Fibroblast of mammary gland (primary cell): ENCODE data around the gene USP53.
"Not testable (repeated sequence)": the region's sequence is repeated elsewhere in the genome, so short reads cannot be mapped to it uniquely, and the experiment has no call there.

Experiments used
- DNase-seq: peaks from one replicate; pipeline ENCODE4 v3.0.0-alpha.2; 2010; ENCODE audit warnings: low read depth
- H3K4me3 ChIP-seq: 2 replicates; pipeline ENCODE4 v1.5.1; 2011; ENCODE audit warnings: low read depth, mild to moderate bottlenecking, low read length, moderate library complexity; ENCODE audit not compliant: control insufficient read depth
- CTCF ChIP-seq: conservative IDR thresholded peaks from 2 replicates; pipeline ENCODE4 v1.5.1; 2011; ENCODE audit warnings: low read depth, low read length, inconsistent platforms; ENCODE audit not compliant: control insufficient read depth, insufficient read depth

Gene USP53

GRCh38 chr4:119212234-119212963, at the start of gene USP53:
USP53 (plus strand) TSS chr4:119212713; CDS start chr4:119239760, 27,047 bp downstream.
- no peak for TF ChIP-seq CTCF
- DNase-seq: peak; percentile 98
- peak within 1 kb of the TSS; percentile 85 for H3K4me3 ChIP-seq

GRCh38 chr4:119165767-119166166, 46.7 kb upstream of the USP53 start:
- no peak overlapping the region for H3K4me3 ChIP-seq
- no peak for DNase-seq
- TF ChIP-seq CTCF: no peak

- TF ChIP-seq CTCF: no peak
- no peak overlapping the region for H3K4me3 ChIP-seq
- no peak for DNase-seq
These were observed 42.3 kb upstream of the USP53 start for GRCh38 chr4:119170195-119170594.

GRCh38 chr4:119172223-119172622, 40.3 kb upstream of the USP53 start:
- TF ChIP-seq CTCF: no peak
- no peak overlapping the region for H3K4me3 ChIP-seq
- DNase-seq: peak; percentile 57

- H3K4me3 ChIP-seq, DNase-seq: not testable (repeated sequence)
These were observed 38.7 kb upstream of the USP53 start for GRCh38 chr4:119173729-119174361.

GRCh38 chr4:119179011-119179410, 33.5 kb upstream of the USP53 start:
- H3K4me3 ChIP-seq: no peak overlapping the region
- TF ChIP-seq CTCF: no peak
- DNase-seq: no peak

GRCh38 chr4:119184128-119184527, 28.4 kb upstream of the USP53 start:
- no peak for DNase-seq
- TF ChIP-seq CTCF: no peak

More at GRCh38 chr4:119184128-119184527, 28.4 kb upstream of the USP53 start:
- H3K4me3 ChIP-seq: no peak overlapping the region
